ENCODE results near the gene PTPRK. TPM values are rescaled to one million over a fixed set of nuclear protein-coding genes. Genes with fewer than 3 reads are reported as not detected.

Gene PTPRK
- total and polyA plus RNA-seq, 9 of the 15 experiments (the other 6 are each of a cell fraction or from before 2014, with no cell fraction given), result 0.04 to 0.51 TPM; not detected in 7

DNA sequence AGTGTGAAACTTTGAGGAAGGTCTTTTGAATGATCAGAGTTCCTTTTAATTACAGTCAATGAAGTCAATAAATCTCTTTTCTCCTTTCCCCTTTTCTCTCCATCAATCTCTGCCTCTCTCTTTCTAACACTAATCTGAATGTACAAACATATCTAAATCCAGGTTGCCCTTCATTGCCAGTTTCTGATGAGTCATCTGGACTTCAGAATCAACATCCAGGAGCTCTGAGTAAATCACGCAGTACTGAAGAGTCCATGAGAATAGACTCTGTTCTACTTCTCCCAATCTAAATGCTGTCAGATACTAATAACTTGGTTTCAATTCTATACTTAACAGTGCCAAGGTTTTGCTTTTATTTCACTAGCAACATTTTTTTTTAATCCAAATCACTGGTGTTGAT, 380.9 kb downstream of the PTPRK start:
- Histone ChIP-seq H3K4me1 (replicated peaks in 1 of 2; ENCODE audit: control insufficient read depth in 2 of 2, insufficient read depth in 2 of 2, low read length in 2 of 2) (no peaks in the 10 kb centered on the region), H3K9me3 (replicated peaks; ENCODE audit: control insufficient read depth, insufficient read depth, low read depth, low read length) (no peaks in the 10 kb centered on the region), H3K9me1 (ENCODE audit: control insufficient read depth, insufficient read depth, low read length) (no peaks in the 10 kb centered on the region), H3K4me3 (no peak overlapping the region), H2AFZ (ENCODE audit: low read depth, low read length) (no peak overlapping the region), H3K27ac (ENCODE audit: extremely low read depth, low read depth, low read length) (no peak overlapping the region), H3K36me3 (ENCODE audit: control insufficient read depth, insufficient read depth, low read length) (no peaks in the 10 kb centered on the region), H3K4me2 (ENCODE audit: insufficient read depth, low read length) (no peak overlapping the region), H3K27me3 (ENCODE audit: control insufficient read depth in 2 of 2, insufficient read depth in 2 of 2, low read length in 2 of 2) (no peaks in the 10 kb centered on the region), H3K9ac (ENCODE audit: insufficient read depth in 1 of 2, low read depth in 2 of 2, low read length in 2 of 2) (no peak overlapping the region), H3K79me2 (ENCODE audit: control insufficient read depth, insufficient read depth, low read length) (no peaks in the 10 kb centered on the region), H4K20me1 (replicated peaks; ENCODE audit: control insufficient read depth, insufficient read depth, low read length) (no peaks in the 10 kb centered on the region)
- in situ Hi-C loops (cut with MboI), result no loop called here
- FAIRE-seq (no peak), DNase-seq (ENCODE audit: extremely low read depth in 1 of 4, low spot score in 3 of 4) (no peak), ATAC-seq (no peak)
- POLR2A ChIA-PET, result no interaction called here
- 0% methylated on average over 1 of the region's 1 CpG for WGBS (ENCODE audit: insufficient coverage, low coverage, missing lambda C conversion rate)
- intact Hi-C loops (cut with micrococcal nuclease), result no loop called here
- BruUV-seq (replicated peaks), result no TSS peak
- CTCF ChIA-PET (ENCODE audit: low intra/inter-chr PET ratio), result no interaction called here
- TF ChIP-seq, protein P1, sequence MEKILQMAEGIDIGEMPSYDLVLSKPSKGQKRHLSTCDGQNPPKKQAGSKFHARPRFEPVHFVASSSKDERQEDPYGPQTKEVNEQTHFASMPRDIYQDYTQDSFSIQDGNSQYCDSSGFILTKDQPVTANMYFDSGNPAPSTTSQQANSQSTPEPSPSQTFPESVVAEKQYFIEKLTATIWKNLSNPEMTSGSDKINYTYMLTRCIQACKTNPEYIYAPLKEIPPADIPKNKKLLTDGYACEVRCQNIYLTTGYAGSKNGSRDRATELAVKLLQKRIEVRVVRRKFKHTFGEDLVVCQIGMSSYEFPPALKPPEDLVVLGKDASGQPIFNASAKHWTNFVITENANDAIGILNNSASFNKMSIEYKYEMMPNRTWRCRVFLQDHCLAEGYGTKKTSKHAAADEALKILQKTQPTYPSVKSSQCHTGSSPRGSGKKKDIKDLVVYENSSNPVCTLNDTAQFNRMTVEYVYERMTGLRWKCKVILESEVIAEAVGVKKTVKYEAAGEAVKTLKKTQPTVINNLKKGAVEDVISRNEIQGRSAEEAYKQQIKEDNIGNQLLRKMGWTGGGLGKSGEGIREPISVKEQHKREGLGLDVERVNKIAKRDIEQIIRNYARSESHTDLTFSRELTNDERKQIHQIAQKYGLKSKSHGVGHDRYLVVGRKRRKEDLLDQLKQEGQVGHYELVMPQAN (IDR thresholded peaks at IDR 0.05; ENCODE audit: borderline replicate concordance), result no peak
- TF ChIP-seq ETV6 (IDR thresholded peaks at IDR 0.05; ENCODE audit: borderline replicate concordance in 1 of 2, low read depth in 2 of 2, low read length in 1 of 2), result no peak
- no peak for TF ChIP-seq ETV6 (CRISPR knock-in tag; IDR thresholded peaks at IDR 0.05; ENCODE audit: borderline replicate concordance)
- TF ChIP-seq, protein P2, sequence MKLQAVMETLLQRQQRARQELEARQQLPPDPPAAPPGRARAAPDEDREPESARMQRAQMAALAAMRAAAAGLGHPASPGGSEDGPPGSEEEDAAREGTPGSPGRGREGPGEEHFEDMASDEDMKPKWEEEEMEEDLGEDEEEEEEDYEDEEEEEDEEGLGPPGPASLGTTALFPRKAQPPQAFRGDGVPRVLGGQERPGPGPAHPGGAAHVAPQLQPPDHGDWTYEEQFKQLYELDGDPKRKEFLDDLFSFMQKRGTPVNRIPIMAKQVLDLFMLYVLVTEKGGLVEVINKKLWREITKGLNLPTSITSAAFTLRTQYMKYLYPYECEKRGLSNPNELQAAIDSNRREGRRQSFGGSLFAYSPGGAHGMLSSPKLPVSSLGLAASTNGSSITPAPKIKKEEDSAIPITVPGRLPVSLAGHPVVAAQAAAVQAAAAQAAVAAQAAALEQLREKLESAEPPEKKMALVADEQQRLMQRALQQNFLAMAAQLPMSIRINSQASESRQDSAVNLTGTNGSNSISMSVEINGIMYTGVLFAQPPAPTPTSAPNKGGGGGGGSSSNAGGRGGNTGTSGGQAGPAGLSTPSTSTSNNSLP (IDR thresholded peaks at IDR 0.05; ENCODE audit: borderline replicate concordance, low read depth, low read length), result no peak
- TF ChIP-seq KLF16 (IDR thresholded peaks at IDR 0.05), result no peak
- TF ChIP-seq SIN3A (IDR thresholded peaks at IDR 0.05; ENCODE audit: borderline replicate concordance in 2 of 2, control insufficient read depth in 1 of 2, low read depth in 2 of 2, low read length in 2 of 2), result no peak
- no peak for TF ChIP-seq KLF10 (CRISPR knock-in tag; IDR thresholded peaks at IDR 0.05)
- no peak for TF ChIP-seq MAFG (tag; conservative IDR thresholded peaks at IDR 0.05)
- TF ChIP-seq, protein P3, sequence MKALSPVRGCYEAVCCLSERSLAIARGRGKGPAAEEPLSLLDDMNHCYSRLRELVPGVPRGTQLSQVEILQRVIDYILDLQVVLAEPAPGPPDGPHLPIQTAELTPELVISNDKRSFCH (CRISPR knock-in tag; IDR thresholded peaks at IDR 0.05), result no peak
- TF ChIP-seq, protein P3 (tag; IDR thresholded peaks at IDR 0.05), result no peak
- TF ChIP-seq, protein P4, sequence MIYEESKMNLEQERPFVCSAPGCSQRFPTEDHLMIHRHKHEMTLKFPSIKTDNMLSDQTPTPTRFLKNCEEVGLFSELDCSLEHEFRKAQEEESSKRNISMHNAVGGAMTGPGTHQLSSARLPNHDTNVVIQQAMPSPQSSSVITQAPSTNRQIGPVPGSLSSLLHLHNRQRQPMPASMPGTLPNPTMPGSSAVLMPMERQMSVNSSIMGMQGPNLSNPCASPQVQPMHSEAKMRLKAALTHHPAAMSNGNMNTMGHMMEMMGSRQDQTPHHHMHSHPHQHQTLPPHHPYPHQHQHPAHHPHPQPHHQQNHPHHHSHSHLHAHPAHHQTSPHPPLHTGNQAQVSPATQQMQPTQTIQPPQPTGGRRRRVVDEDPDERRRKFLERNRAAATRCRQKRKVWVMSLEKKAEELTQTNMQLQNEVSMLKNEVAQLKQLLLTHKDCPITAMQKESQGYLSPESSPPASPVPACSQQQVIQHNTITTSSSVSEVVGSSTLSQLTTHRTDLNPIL (CRISPR knock-in tag; IDR thresholded peaks at IDR 0.05), result no peak
- TF ChIP-seq ZKSCAN8 (CRISPR knock-in tag; IDR thresholded peaks at IDR 0.05), result no peak
- TF ChIP-seq DIDO1 (tag; IDR thresholded peaks at IDR 0.05; ENCODE audit: low read depth), result no peak
- TF ChIP-seq CXXC5 (CRISPR knock-in tag; IDR thresholded peaks at IDR 0.05), result no peak
- TF ChIP-seq, protein P5, sequence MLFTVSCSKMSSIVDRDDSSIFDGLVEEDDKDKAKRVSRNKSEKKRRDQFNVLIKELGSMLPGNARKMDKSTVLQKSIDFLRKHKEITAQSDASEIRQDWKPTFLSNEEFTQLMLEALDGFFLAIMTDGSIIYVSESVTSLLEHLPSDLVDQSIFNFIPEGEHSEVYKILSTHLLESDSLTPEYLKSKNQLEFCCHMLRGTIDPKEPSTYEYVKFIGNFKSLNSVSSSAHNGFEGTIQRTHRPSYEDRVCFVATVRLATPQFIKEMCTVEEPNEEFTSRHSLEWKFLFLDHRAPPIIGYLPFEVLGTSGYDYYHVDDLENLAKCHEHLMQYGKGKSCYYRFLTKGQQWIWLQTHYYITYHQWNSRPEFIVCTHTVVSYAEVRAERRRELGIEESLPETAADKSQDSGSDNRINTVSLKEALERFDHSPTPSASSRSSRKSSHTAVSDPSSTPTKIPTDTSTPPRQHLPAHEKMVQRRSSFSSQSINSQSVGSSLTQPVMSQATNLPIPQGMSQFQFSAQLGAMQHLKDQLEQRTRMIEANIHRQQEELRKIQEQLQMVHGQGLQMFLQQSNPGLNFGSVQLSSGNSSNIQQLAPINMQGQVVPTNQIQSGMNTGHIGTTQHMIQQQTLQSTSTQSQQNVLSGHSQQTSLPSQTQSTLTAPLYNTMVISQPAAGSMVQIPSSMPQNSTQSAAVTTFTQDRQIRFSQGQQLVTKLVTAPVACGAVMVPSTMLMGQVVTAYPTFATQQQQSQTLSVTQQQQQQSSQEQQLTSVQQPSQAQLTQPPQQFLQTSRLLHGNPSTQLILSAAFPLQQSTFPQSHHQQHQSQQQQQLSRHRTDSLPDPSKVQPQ (CRISPR knock-in tag; IDR thresholded peaks at IDR 0.05; ENCODE audit: borderline replicate concordance), result no peak

Data from K562 (cell line).